GM21529 (cell line): ENCODE measurements around the gene PILRB.
A peak's percentile ranks its signal among the peaks of the same experiment; 100 is the strongest.
"Not testable (repeated sequence)": the region's sequence is repeated elsewhere in the genome, so short reads cannot be mapped to it uniquely, and the experiment has no call there.

Experiments
- ATAC-seq: cut with Tn5 transposase; IDR thresholded peaks from one replicate; pipeline ENCODE4 v1.9.1; 2021; ENCODE audit not compliant: unreplicated experiment

The PILRB gene

DNA sequence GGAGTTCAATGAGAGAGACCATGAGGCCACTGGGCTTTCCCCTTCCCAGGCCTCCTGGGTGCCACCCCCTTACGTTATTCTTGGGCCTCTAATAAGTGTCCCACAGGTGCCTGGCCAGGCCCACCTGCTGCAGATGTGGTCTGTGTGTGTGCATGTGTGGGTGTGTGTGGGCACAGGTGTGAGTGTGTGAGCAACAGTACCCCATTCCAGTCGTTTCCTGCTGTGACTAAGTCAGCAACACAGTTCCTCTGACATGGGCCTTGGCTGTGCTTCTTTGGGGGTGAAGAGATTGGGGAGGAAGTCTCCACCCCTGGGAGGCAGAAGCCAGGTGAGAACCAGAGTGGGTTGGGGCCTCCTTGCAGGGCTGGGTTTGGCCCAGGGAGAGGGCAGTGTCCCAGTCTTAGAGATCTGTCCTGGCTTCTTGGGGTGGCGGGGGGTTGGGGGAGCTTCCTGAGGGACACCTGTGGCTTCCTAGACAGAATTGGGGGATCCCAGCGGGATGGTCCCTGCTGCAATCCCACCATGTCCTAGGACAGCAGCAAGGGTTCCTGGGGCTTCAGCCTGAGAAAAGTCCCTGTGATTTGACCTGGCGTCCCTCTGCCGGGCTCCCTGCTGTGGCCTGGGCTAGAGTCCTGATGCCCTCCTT, 4.1 kb upstream of the PILRB start:
- no peak for ATAC-seq

- no peak for ATAC-seq
Measured at GRCh38 chr7:100356416-100357068, 1.4 kb upstream of the PILRB start.

- ATAC-seq: no peak
Measured at GRCh38 chr7:100357131-100357561, 771 bp upstream of the PILRB start.

GRCh38 chr7:100358857-100359212, 918 bp downstream of the PILRB start:
- ATAC-seq: no peak

DNA sequence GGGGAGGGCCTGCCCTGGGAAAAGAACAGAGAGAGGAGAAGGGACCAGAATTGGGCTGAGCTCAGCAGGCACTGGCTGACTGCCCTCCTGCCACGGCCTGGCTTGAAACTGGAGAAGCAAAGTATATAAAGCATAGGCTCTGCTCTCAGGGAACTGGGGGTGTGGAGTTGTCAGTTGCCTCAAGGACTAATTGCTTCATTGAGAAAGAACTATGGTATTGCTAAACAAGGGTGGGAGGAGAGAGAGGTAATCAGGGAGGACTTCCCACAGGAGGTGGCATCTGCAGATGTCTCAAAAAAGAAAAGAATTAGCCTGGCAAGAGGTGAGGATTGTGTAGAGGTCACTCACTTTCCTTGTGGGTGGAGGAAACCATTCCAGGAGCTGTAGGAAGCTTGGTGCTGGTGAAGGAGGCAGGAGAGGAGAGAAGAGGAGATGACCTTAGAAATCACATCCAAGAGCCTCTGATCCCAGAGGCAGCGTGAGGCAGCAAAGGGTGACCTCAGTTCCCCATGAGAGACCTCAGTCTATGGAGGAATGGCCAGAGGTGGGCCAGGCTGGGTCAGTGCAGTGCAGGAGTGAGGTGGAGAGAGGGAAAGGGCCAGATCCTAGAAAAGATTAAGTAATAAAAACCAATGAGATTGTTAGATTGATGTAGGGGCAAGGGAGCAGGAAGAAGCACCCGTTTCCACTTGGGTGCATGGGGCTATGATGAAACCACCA, 2.4 kb downstream of the PILRB start:
- ATAC-seq: no peak

GRCh38 chr7:100363098-100363497, 5.2 kb downstream of the PILRB start:
- no peak for ATAC-seq

DNA sequence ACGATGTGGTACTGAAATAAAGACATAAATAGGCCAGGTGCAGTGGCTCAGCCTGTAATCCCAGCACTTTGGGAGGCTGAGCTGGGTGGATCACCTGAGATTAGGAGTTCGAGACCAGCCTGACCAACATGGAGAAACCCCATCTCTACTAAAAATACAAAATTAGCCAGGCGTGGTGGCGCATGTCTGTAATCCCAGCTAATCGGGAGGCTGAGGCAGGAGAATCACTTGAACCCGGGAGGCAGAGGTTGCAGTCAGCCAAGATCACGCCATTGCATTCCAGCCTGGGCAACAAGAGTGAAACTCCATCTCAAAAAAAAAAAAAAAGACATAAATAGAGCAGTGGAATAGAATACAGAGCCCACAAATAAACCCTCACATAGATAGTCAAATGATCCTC, 5.9 kb downstream of the PILRB start:
- ATAC-seq: not testable (repeated sequence)

GRCh38 chr7:100364480-100364879, 6.6 kb downstream of the PILRB start:
- no peak for ATAC-seq

DNA sequence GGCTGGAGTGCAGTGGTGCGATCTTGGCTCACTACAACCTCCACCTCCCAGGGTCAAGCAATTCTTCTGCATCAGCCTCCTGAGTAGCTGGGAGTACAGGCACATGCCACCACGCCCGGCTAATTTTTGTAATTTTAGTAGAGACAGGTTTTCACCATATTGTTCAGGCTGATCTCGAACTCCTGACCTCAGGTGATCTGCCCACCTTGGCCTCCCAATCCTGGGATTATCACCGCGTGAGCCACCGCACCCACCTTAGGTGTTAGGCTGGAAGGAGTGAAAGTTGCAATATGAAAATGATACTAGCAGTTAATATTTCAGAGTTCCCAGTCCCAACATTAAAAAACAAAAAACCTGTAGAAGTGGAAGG, 8.1 kb downstream of the PILRB start:
- not testable (repeated sequence) for ATAC-seq

- ATAC-seq: peak; percentile 31
Measured at GRCh38 chr7:100366411-100367250, 8.7 kb downstream of the PILRB start.

- ATAC-seq: no peak
Measured at GRCh38 chr7:100367251-100367620, 9.3 kb downstream of the PILRB start.

DNA sequence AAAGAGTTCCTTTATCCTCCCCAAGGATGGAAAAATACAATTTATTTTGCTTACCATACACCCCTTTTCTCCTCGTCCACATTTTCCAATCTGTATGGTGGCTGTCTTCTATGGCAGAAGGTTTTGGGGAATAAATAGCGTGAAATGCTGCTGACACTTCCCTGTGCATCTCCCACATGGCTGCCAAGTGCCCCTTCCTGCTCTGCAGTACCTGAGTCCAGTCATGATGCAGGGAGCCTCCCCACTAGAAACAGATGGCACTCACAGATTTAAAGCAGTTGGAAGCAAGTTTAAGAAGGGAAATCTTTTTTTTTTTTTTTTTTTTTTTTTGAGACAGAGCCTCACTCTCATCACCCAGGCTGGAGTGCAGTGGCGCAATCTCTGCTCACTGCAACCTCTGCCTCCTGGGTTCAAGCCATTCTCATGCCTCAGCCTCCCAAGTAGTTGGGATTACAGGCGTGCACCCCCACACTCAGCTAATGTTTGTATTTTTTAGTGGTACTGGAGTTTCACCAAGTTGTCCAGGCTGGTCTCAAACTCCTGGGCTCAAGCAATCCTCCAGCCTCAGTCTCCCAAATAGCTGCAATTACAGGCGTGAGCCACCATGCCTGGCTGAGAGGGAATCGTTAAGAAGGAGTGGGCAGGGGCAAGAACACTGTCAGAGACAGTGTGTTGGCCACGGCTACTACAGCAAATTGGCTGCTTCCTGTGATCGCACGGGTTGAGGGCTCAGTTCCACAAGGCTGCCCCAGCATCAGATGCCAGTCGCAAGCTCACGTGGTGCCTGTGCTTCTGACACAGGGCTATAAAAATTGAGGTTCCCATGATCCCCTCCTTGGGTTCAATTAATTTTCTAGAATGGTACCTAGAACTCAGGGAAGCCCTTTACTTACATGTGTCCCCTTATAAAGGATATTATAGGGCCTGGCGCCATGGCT, 10.0 kb downstream of the PILRB start:
- ATAC-seq: no peak

- peak; percentile 65 for ATAC-seq
Measured at GRCh38 chr7:100369105-100369504, 11.2 kb downstream of the PILRB start.

DNA sequence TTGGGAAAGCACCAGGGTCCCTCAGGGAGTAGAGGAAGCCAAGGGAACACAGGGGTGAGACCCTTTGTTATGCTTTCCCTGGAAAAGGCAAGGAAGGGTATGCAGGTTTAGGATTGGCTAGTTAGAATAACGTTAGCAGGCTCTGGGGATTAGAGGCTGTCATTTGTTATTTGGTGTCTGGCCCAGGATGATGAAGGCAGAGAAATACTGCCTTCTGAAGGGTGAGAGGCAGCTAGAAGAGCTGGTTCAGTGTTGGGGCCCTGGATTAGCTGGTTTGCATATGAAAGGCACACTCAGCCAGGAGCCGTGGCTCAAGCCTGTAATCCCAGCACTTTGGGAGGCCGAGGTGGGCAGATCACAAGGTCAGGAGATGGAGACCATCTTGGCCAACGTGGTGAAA, 12.4 kb downstream of the PILRB start:
- no peak for ATAC-seq

DNA sequence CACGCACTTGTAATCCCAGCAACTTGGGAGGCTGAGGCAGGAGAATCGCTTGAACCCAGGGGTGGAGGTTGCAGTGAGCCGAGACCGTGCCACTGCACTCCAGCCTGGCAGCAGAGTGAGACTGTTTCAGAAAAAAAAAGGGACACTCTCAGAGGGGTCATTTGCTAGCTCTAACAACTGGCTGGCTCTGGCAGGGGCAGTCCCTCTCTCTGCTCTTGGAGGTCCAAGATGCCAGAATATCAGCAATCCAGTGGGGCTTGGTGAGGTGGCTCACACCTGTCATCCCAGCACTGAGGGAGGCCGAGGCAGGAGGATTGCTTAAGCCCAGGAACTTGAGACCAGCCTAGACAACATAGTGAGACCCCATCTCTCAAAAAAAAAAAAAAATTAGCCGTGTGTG, 12.8 kb downstream of the PILRB start:
- ATAC-seq: no peak

GRCh38 chr7:100371561-100372171, 13.7 kb downstream of the PILRB start:
- no peak for ATAC-seq

DNA sequence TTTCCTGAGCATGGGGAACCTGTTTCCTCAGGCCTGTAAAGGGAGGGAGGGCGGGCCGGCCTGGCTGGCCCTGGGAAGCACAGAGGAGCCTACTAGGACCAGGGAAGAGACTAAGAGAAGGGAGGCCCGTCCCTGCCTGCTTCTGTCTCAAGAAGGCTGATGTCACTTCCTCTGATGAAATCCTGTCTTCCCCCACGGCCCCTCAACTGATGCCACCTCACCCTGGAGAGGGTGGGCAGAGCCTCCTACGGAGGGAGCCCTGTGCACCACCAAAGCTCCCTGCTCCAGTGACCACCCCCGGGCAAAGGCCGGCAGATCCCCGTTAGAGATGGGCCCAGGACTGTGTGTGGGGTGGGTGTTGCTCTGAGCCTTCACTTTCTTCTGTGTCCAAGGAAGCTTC, 14.3 kb downstream of the PILRB start:
- no peak for ATAC-seq

- no peak for ATAC-seq
Measured at GRCh38 chr7:100372694-100373093, 14.8 kb downstream of the PILRB start.

DNA sequence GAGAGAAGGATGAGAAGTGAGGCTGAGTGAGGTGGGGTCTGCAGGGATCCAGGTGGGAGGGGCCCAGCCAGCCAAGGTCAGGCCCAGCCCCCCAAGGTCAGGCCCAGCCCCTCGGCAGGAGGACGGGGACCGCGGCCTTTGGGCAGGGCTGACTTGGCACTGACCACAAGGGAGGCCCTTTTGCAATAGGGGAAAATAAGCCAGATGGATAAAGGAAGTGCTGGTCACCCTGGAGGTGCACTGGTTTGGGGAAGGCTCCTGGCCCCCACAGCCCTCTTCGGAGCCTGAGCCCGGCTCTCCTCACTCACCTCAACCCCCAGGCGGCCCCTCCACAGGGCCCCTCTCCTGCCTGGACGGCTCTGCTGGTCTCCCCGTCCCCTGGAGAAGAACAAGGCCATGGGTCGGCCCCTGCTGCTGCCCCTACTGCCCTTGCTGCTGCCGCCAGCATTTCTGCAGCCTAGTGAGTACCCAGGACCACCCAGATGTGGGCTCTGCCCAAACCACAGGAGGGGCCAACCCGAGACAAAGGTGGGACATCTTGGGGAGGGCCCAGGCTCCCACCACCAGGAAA, 15.4 kb downstream of the PILRB start, which contains the start of gene PILRA:
PILRA (plus strand) TSS at position 227 of the 571 bp plus-strand sequence; CDS start at position 397, 170 bp downstream.
- no peak for ATAC-seq
